Suprapubic skin (tissue), 3 donors: Measurements from ENCODE around the gene IRF8.

Experiments
- EP300 ChIP-seq: sonication (generic); formaldehyde crosslinking; IDR thresholded peaks from one replicate; pipeline ENCODE4 v1.6.1; 2017; ENCODE audit warnings: antibody characterized with exemption
- POLR2A ChIP-seq, 2 donors: fragments of 450-650 bp; IDR thresholded peaks; one replicate each; pipeline ENCODE4 v1.6.1; 2017; ENCODE audit warnings: antibody characterized with exemption in 2 of 2, mild to moderate bottlenecking in 2 of 2, moderate library complexity in 2 of 2
- TF ChIP-seq, protein P1 (sequence below), 2 donors: fragments of 200-600 bp in 1 of 2; fragments of 450-650 bp in 1 of 2; sonication (generic) in 1 of 2; IDR thresholded peaks; one replicate each; pipeline ENCODE4 v1.5.1; 2016 to 2019; ENCODE audit warnings: antibody characterized with exemption in 2 of 2, mild to moderate bottlenecking in 1 of 2, moderate library complexity in 1 of 2

DNA sequence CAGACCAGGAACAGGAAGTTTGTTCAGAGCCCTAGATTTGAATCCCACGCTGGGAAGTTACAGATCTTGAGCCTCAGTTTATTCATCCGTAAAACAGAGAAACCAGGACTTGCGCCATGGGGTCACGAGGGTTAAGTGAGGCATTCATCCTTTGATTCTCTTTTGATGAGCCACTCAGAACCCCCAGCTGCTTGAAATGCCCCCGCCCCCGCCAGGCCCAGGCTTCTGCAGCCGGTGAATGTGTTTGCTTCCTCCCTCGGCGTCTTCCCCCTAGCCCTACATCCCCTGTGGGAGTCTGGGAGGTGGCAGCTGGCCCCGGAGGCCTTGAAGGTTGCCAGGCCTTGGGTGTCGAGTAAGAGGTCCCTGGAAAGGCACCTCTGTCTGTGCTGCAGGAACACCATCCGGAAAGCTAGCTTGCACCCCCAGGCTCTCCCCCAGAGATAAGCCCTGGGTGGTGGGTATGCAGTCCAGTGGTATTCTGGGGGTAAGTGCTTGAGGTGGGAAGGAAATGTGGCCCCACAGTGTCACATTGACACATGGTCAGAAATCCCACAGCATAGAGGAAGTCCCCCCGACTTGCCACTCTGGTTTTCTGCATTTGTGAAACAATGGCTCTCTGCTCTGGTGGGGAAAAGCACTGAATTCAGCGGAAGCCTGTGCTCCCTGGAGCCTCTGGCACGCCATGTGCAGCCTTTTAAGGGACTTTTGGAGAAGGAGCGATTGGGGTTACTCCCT, 14.9 kb downstream of the IRF8 start:
- TF ChIP-seq POLR2A (IDR thresholded peaks at IDR 0.05) (no peak), EP300 (no peak)
- TF ChIP-seq, protein P1, sequence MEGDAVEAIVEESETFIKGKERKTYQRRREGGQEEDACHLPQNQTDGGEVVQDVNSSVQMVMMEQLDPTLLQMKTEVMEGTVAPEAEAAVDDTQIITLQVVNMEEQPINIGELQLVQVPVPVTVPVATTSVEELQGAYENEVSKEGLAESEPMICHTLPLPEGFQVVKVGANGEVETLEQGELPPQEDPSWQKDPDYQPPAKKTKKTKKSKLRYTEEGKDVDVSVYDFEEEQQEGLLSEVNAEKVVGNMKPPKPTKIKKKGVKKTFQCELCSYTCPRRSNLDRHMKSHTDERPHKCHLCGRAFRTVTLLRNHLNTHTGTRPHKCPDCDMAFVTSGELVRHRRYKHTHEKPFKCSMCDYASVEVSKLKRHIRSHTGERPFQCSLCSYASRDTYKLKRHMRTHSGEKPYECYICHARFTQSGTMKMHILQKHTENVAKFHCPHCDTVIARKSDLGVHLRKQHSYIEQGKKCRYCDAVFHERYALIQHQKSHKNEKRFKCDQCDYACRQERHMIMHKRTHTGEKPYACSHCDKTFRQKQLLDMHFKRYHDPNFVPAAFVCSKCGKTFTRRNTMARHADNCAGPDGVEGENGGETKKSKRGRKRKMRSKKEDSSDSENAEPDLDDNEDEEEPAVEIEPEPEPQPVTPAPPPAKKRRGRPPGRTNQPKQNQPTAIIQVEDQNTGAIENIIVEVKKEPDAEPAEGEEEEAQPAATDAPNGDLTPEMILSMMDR (IDR thresholded peaks at IDR 0.05) = no peak
